GM21381 (cell line): Measurements from ENCODE around the gene PTGER3.
"Not testable (repeated sequence)": the region's sequence is repeated elsewhere in the genome, so short reads cannot be mapped to it uniquely, and the experiment has no call there.

Source experiments
- ATAC-seq: cut with Tn5 transposase; IDR thresholded peaks from one replicate; pipeline ENCODE4 v1.9.1; 2021; ENCODE audit warnings: mild to moderate bottlenecking, moderate library complexity; ENCODE audit not compliant: unreplicated experiment

PTGER3 gene

DNA sequence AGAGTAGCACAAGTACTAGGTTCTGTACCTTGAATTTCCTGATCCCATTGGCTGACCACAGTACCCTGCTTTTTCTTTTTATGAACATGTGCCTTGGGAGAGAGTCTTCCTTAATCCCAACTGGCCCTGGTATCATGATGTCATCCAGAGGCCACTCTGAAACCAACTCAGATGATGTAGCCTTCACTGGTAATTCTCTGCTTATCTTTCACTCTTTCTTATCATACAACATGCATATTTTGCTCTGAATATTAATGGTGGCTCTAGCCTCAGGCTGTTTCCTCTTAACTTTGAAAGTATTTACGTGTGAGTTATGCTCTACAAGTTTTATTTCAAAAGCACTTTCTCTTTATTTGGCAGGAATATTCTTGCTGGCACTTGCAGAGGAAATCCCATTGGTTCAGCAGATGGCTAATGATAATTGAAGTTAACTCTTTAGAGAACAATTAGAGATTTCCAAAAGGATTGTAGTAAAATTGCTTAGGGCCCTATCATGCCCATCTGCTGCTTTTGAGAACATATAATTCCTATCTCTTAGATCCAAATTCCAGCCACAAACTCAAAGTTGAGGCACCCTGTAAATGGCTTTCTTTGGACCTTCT lies 86.1 kb downstream of the PTGER3 start:
- ATAC-seq: no peak

DNA sequence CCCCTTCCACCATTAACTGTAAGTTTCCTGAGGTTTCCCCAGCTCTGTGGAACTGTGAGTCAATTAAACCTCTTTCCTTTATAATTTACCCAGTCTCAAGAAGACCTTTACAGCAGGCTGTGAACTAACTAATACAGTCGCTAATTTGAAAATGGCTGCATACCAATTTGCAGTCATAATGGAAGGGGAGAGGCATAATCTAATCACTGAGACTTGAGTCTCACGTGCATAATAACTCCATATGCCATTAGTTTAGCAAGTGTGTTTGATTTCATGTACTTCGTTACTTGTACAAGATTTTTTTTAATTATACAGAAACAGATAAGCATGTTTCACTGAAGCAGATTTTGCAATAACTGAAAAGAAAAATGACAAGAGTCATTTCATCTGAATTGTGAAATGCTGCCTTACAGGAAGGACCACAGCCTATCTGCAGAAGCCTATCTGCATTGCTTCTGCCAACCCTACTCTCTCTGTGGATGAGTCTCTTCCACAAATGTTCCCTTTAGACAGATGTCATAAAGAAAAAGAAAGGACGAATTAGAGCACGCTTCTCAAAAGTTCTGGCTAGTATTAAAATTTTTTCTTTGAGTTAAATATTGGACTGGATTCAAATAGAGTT lies 99.1 kb downstream of the PTGER3 start:
- no peak for ATAC-seq

DNA sequence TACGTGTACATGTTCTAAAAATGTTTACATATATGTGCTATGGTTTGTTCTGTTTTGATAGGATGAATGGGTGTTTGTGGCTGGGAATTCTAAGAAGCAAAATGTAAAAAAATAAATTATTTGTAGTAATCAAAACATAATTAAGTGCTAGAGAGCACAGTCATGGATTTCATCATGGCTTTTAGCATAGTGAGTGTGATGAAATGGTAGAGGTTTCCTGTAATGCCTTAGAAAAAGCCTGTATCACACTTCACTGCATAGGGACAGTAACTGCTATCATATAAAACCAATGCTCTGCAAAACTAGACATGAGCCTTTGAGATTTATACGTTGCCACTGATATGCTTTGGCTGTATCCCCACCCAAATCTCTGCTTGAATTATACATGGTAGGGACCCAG lies 99.8 kb downstream of the PTGER3 start:
- no peak for ATAC-seq

DNA sequence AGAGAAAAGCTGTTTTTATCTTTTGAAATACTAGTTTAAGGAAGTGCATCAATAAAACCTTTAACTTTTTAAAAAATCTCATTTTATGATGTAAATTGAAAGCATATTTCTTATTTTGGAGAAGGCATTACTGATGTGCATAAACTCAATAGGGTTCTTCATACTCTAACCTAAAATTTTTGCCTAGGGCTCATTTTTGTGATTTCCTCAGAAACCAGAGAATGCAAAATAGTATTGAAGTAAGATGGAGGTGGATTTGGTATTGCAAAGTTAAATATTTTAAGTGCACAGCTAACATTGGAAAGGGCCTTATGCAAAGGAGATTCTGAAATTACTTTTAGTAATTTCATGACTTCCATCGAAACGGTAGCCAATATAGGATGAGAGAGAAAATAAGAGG lies 101.9 kb downstream of the PTGER3 start:
- ATAC-seq: no peak

DNA sequence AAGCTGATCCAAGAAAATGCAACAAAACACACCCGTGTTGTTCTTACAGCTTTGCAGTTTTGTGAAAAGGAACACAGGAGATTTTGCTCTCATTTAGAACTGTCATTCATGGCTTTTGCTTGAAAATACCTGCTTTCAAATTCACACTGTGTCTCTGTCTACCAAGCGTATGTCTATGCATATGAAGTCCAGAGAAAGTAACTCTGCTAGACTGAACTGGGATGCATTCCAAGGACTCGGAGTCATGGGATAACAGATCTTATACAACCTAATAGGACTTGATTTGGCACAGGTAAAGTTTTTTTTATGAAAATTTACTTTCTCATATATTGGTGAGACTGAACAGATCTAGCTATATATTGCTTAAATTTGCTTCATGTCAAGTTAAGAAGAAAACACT lies 102.4 kb downstream of the PTGER3 start:
- ATAC-seq: no peak

DNA sequence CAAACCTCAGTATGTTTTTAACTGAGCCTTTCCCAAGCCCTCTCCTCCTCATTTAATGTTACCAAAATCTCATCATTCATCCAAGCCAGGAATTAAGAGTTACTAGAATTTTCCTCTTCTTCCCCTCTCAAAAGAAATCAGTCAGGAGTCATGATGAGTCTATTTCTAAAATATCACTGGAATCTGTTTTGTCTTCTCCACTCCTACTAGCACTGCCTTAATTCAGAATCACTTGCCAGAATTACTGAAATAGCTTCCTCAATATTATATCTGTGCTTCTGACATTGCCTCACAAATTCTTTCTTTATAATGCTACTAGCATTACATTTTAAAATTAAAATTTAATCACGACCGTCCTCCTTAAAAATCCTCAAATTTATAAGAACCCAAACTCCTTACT lies 106.1 kb downstream of the PTGER3 start:
- ATAC-seq: no peak

DNA sequence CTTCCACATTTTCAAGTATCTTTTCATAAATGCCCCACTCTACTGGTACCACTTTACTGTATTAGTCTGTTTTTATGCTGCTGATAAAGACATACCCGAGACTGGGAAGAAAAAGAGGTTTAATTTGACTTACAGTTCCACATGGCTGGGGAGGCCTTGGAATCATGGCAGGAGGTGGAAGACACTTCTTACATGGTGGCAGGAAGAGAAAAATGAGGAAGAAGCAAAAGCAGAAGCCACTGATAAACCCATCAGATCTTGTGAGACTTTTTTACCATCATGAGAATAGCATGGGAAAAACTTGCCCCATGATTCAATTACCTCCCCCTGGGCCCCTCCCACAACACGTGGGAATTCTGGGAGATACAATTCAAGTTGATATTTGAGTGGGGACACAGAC lies 107.2 kb downstream of the PTGER3 start:
- not testable (repeated sequence) for ATAC-seq

DNA sequence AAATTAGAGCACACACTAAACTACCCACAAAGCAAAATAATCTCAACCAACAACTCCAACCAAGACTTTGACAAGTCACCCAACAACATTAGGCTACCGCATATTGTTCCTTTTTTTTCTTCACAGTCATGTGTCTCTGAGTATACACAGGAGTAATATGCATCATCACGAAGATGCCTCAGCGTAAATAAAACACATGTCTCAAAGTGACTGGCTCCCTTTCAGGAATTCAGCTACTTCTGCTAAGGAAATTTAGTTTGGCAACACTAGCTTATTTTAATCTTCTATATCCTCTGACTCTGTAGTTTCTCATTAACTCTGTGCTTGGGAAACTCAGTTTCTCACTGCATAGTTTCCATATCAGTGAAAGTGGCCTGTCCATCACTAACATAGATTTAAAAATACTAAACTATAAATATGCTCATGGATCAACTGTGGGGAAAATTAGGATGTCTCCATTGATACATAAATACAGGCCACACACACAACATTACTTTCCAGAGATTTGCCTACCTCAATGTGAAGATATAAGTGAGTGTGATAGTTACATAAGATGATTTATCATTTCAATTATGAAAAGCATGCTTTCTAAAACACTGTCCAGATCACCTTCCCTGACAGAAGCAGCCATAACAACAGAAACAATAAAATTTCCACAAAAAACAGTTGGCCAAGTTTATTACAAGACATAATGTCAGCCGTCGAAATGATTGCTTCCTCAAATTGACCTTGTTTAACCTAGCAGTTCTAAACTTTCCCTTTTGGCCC lies 113.2 kb downstream of the PTGER3 start:
- no peak for ATAC-seq

DNA sequence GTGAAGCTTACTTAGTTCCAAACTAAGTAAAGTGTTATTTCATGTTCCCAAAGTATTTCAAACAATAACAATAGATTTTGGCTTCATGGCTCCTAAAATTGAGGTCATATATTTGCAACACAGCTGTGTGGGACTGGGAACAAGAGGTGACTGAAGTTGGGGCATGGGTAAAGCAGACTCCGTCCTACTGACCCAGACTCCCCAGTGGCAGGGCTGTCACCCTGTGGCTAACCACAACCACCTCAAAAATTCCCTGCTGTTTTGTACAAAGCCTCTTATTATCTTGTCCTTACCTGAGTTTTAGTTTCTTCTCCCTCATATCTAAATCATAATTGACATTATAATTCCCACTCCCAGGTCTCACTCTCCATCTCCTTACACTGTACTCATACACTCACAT lies 117.6 kb downstream of the PTGER3 start:
- no peak for ATAC-seq

DNA sequence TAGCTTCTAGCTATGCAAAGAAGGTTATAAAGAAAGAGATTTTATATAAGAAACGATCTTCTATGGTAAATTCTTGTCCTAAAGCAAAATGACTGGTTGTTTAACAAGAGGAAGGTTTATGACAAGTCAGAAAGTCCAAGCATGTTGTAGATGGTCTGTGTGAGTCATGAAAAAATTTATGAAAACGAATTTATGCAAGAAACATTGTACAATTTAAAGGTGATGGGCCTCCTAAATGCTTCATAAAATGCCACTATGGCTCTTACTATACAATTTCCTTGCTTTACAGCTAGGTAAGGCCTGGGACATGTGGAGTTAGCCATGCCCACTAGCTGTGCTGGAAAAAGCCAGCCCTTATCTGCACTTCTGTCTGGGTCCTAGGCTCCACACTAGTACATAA lies 125.4 kb downstream of the PTGER3 start:
- no peak for ATAC-seq
